ENCODE data around the gene BNC2.

The BNC2 gene

DNA sequence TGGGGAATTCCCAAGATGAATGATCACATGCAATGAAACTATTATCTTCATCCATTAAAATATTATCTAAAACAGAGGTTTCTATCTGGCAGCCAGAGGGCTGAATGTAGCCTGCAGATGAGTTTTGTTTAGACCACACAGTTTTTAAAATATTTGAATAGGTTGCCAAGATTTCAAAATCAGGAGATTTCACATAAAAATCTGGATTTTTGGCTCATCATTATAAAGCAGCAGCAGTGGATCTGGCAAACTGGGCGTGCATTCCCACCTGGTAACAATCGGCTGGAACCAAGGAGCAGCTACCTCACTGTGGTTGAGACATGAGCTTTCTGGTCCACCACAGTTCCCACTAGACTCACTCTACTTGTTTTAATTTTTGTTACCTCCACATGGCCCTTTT lies 155.1 kb downstream of the BNC2 start:
- Mint-ChIP-seq H3K4me1 (ENCODE audit: low read depth) (no peaks in the 10 kb centered on the region), H3K36me3 (ENCODE audit: low read depth) (no peaks in the 10 kb centered on the region), H3K9me3 (no peaks in the 10 kb centered on the region), H3K27me3 (ENCODE audit: low read depth) (no peaks in the 10 kb centered on the region), H3K4me3 (no peak overlapping the region), H3K27ac (no peak overlapping the region)

DNA sequence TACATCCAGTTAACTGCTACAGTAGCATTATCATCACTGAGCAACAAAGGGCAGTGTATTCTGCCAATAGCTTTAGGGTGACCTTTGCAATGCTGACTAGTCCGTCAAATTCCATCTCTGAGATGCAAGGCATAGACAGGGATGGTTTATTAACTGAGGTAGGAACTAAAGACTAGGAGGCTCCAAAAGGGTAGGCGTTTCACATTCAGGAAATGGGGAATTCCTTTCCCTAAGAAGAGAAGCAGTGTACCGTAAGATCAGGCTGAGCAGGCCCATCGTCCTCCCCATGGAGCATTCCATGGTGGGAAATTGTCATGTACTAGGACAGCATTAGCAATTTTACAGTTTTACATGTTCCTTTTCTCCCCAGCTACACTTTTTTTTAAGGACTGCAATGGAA lies 157.7 kb downstream of the BNC2 start:
- no peaks in the 10 kb centered on the region for H3K27me3 Mint-ChIP-seq (ENCODE audit: low read depth)
- H3K9me3 Mint-ChIP-seq, result peaks cover 3% of the 10 kb centered on the region
- H3K27ac Mint-ChIP-seq, result no peak overlapping the region

DNA sequence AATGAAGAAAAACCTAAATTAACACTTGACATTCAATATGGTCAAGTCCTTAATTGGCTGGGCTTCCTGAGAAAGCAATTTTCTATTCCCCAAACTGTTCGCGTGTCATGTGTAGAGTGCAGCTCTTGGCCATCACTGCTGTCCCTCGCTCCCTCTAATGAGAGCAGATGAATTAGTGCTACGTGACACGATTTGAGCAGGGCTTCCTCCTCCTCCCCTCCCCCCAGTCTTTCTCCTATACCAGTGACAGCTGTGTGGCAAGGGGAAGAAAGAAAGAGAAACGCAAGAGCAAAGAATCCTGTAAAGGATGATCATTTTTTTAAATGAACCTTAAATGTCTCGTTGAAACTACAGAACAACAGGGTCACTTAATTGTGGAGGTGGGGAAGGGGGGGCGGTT lies 159.6 kb downstream of the BNC2 start:
- Mint-ChIP-seq H3K36me3 (ENCODE audit: low read depth) (no peaks in the 10 kb centered on the region), H3K4me1 (ENCODE audit: low read depth) (peaks cover 3% of the 10 kb centered on the region), H3K4me3 (no peak overlapping the region), H3K27me3 (ENCODE audit: low read depth) (no peaks in the 10 kb centered on the region), H3K9me3 (peaks cover 3% of the 10 kb centered on the region), H3K27ac (no peak overlapping the region)

More for the DNA sequence above, 157.7 kb downstream of the BNC2 start:
- H3K4me3 Mint-ChIP-seq, result no peak overlapping the region
- H3K36me3 Mint-ChIP-seq (ENCODE audit: low read depth), result no peaks in the 10 kb centered on the region
- peaks cover 3% of the 10 kb centered on the region for H3K4me1 Mint-ChIP-seq (ENCODE audit: low read depth)

DNA sequence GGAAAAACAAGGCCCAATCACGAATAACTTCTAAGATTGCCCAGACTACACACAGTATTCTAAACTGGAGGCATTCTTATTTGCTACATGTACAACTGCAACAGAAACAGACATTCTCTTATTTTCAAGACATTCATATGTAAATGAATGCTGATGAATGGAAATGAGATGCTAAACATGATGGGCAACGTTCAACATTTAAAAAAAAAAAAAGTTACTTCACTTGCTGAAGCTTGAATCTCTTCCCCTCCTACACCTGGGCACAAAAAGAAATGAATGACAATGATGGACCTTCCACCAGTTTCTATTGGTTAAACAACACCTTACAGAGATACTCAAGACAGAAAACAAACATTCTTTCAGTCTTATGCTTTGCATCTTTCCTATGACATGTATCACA lies 160.5 kb downstream of the BNC2 start:
- H3K9me3 Mint-ChIP-seq, result peaks cover 3% of the 10 kb centered on the region
- no peak overlapping the region for H3K27ac Mint-ChIP-seq
- no peaks in the 10 kb centered on the region for H3K36me3 Mint-ChIP-seq (ENCODE audit: low read depth)
- H3K4me3 Mint-ChIP-seq, result no peak overlapping the region
- H3K4me1 Mint-ChIP-seq (ENCODE audit: low read depth), result peaks cover 3% of the 10 kb centered on the region
- H3K27me3 Mint-ChIP-seq (ENCODE audit: low read depth), result no peaks in the 10 kb centered on the region

DNA sequence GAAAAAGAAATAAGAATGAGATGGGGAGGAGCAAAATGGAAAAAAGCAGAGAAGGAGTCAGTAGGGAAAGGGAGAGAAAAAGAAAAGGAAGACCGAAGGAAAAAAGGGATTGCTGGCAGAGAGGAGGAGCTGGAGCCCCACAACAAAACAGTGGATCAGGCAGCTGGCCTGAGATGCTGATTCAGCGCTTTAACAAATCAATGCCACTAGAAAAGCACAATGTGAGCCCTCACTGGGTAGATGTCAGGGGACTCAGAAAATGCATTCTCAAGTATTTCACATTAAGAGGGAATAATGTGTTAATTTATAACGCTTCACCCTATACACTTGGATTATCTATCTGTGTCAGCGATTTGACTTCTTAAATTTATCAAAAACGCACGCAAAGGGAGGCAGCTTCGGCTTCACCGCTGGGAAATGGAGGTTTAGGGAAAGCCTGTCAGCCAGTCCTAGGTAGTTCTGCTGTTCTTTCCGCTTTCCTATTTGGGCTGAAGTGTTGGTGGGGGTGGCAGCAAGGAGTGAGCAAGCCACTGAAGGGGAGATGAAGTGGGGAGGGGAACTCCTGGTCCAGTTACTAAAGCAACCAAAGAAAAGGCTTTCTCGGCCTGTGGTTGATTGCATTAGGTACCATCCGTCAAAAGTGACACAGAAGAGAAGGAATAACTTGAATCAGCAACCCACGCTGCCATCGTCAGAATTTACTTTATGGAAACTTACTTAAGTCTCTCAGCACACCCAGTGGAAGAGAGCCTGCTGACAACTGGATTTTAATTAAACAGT lies 161.6 kb downstream of the BNC2 start:
- Mint-ChIP-seq H3K4me1 (ENCODE audit: low read depth) (peaks cover 3% of the 10 kb centered on the region), H3K27ac (no peak overlapping the region)

DNA sequence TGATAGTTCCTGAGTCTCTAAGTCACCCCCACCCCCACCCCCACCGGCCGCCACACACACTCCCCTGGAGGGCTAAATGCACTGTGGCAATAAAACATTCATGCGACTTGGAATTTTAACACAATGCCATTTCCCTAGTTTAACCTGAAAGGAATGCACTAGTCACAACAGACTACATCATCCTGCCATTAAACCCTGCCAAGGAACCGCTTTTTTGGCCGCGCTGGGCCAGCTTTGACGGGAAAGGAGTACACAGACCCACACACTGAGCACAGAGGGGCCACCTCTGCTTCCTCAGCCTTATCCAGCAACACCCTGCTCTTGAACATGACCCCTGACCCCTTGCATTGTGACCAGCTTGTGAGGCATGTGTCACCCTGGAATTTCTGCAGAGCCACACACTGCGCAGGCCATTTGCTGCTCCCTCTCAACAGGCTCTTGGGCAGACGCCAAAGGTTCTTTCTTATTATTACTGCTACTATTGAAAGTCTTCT lies 165.3 kb downstream of the BNC2 start:
- peaks cover 3% of the 10 kb centered on the region for H3K4me1 Mint-ChIP-seq (ENCODE audit: low read depth)
- peaks cover 3% of the 10 kb centered on the region for H3K9me3 Mint-ChIP-seq
- H3K27ac Mint-ChIP-seq, result no peak overlapping the region
- no peaks in the 10 kb centered on the region for H3K36me3 Mint-ChIP-seq (ENCODE audit: low read depth)
- no peaks in the 10 kb centered on the region for H3K27me3 Mint-ChIP-seq (ENCODE audit: low read depth)
- no peak overlapping the region for H3K4me3 Mint-ChIP-seq

More for the DNA sequence above, 161.6 kb downstream of the BNC2 start:
- no peaks in the 10 kb centered on the region for H3K27me3 Mint-ChIP-seq (ENCODE audit: low read depth)
- H3K36me3 Mint-ChIP-seq (ENCODE audit: low read depth), result no peaks in the 10 kb centered on the region
- H3K4me3 Mint-ChIP-seq, result no peak overlapping the region
- peaks cover 3% of the 10 kb centered on the region for H3K9me3 Mint-ChIP-seq

DNA sequence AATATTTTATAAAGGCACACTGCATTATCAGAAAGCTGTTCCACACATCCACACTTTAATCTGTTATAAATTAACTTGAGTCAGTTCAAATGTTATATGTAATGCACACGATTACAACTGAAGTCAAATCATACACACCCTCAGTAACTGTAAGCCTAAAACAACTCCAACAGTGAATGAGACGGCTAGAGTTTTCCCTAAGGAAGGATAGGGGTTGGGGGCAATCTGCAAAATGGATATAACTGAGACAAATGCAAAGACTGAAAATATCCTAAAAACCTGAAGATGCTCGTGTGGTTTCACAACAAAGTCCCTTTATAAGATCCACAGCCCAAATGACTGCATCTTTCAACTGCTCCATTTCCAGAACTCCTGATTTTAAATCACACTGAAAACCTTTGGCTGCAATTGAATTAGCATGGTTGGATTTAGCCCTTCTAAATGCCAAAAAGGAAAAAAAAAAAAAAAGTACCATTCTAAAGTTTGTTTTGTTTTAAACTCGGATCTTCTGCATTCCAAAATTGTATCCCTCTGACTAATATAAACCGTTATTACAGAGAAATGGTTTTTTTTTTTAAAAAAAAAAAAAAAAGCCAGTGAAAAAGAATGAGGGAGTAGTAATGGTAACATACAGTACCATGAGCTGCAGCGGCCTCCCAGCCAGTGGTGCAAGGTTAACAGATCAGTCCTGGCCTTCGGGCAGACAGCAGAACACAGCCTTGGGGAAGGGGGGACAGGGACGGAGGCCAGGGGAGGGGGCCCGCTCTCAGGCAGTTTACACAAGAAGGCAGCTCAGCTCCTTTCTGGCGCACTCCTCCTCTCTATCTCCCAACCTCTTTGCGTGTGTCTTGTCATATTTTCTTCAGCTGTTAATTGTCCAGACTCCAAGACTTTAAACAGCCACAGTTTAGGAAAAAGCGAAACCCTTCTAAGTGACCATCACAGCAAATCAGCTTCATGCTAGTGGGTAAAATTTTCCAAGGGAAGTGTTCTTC lies 166.1 kb downstream of the BNC2 start:
- Mint-ChIP-seq H3K9me3 (peaks cover 3% of the 10 kb centered on the region), H3K4me1 (ENCODE audit: low read depth) (peaks cover 3% of the 10 kb centered on the region), H3K27me3 (ENCODE audit: low read depth) (no peaks in the 10 kb centered on the region), H3K4me3 (no peak overlapping the region), H3K36me3 (ENCODE audit: low read depth) (no peaks in the 10 kb centered on the region), H3K27ac (no peak overlapping the region)

DNA sequence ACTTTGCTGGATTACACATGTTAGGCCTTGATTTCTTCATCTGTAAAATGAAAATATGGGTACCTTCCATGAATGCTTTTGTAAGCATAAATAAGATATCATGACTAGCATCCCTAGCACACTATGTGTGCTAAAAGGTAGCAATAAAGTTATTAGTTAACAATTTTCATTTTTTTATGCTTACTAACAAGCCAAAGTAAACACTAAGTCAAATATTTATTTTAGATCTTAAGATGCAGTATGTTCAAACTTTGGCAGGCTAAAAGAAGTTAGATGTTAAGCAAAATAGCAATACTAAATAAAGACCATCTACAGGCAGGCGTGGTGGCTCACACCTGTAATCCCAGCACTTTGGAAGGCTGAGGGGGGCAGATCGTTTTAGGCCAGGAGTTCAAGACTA lies 169.1 kb downstream of the BNC2 start:
- H3K36me3 Mint-ChIP-seq (ENCODE audit: low read depth), result no peaks in the 10 kb centered on the region
- H3K9me3 Mint-ChIP-seq, result no peaks in the 10 kb centered on the region
- no peak overlapping the region for H3K27ac Mint-ChIP-seq
- no peaks in the 10 kb centered on the region for H3K4me1 Mint-ChIP-seq (ENCODE audit: low read depth)
- H3K4me3 Mint-ChIP-seq, result no peak overlapping the region
- no peaks in the 10 kb centered on the region for H3K27me3 Mint-ChIP-seq (ENCODE audit: low read depth)

DNA sequence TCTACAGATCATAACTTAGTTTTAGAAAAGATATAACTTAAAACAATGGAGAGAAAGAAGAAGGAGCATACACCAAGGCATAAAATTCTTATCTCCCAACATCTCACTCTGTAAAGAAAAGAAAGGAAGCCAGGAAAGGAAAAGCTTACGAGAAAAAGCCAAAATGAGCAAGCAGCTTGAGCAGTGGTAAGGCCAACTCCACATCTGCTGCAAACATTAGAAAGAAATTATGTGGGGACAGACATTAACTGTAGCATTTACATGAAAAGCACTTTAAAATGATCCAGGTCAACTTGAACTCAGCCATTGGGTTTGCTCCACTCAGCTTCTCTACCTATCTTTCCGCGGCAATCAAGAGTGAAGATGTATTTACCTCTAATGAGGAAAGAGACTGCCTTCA lies 176.9 kb downstream of the BNC2 start:
- Mint-ChIP-seq H3K36me3 (ENCODE audit: low read depth) (no peaks in the 10 kb centered on the region), H3K9me3 (no peaks in the 10 kb centered on the region), H3K4me1 (ENCODE audit: low read depth) (no peaks in the 10 kb centered on the region), H3K27ac (no peak overlapping the region), H3K27me3 (ENCODE audit: low read depth) (no peaks in the 10 kb centered on the region), H3K4me3 (no peak overlapping the region)

DNA sequence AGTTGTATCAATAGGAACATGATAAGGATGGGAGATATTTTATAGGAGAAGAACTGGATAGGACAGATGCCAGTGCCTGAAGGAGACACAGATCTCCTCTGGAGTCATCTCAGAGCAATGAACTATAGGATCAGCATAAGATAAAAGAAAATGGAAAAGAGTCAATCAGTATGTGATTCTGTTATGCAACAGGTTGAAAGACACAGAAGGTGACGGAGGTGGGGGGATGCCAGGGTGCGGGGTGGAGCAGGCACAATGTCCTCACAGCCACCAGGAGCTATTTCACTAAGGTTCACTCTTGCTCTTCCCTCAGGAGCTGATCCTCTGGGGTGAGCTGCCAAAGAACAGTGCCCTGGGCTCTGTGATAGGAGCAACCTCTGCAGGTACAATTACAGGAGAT lies 179.8 kb downstream of the BNC2 start:
- Mint-ChIP-seq H3K9me3 (no peaks in the 10 kb centered on the region), H3K27ac (no peak overlapping the region), H3K36me3 (ENCODE audit: low read depth) (no peaks in the 10 kb centered on the region), H3K4me3 (no peak overlapping the region), H3K4me1 (ENCODE audit: low read depth) (no peaks in the 10 kb centered on the region), H3K27me3 (ENCODE audit: low read depth) (no peaks in the 10 kb centered on the region)

DNA sequence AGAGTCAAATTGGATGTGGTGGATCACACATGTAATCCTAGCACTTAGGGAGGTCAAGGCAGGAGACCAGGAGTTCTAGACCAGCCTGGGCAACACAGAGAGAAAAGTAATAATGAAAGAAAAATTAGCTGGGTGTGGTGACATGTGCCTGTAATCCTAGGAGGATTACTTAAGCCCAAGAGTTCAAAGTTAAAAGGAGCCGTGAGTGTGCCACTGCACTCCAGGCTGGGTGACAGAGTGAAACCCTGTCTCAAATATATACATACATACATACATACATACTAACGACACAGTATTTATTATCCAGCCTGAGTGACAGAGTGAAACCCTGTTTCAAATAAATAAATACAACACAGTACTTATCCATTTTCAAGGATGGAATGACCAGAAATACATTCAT lies 180.3 kb downstream of the BNC2 start:
- Mint-ChIP-seq H3K9me3 (no peaks in the 10 kb centered on the region), H3K27ac (no peak overlapping the region), H3K4me1 (ENCODE audit: low read depth) (no peaks in the 10 kb centered on the region), H3K27me3 (ENCODE audit: low read depth) (no peaks in the 10 kb centered on the region), H3K36me3 (ENCODE audit: low read depth) (no peaks in the 10 kb centered on the region), H3K4me3 (no peak overlapping the region)

DNA sequence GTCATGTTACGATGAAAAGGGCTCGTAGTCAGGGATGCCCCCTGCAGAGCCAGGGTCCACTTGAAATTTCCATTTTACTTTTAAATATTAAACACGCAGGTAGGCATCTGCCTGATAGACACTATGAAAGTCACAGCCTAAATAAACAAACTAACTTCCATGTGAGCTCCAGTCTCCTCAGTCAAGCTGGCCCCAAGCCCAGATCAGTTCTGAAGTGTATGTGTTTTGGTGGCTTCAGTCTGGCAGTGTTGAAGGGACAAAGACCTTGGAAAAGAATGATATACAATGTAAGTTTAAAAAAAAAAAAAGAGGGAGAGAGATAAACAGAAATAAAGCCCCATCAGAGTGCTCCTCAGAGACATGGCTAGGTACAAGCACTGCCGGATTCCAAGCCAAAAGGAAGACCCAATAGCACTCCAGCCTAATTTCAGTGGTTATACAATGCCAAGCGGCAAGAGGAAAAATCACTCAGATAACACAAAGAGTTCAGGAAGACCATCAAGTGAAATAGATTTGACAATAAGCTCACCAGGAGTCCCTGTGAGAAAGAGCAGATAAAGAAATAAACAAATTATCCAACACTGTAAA lies 181.0 kb downstream of the BNC2 start:
- no peaks in the 10 kb centered on the region for H3K4me1 Mint-ChIP-seq (ENCODE audit: low read depth)
- H3K27ac Mint-ChIP-seq, result no peak overlapping the region
- no peaks in the 10 kb centered on the region for H3K27me3 Mint-ChIP-seq (ENCODE audit: low read depth)

DNA sequence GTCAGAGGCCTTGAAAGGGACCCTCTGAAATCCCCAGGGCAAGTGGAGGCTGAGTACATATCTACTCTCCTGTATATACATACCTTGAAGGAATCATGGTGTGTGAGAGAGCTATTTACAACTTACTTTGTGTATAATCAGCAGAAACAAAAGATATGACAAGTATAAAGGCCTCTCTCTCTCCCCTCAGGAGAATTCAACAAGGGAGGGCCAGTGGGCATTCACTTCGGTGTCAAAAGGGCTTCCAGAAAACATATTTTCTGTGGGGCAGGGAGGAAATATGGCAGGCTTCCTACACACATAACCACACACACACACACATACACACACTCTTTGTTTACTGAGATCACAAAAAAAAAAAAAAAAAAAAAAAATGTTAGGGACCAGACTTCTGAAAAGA lies 181.7 kb downstream of the BNC2 start:
- no peaks in the 10 kb centered on the region for H3K36me3 Mint-ChIP-seq (ENCODE audit: low read depth)
- H3K27ac Mint-ChIP-seq, result no peak overlapping the region
- H3K4me3 Mint-ChIP-seq, result no peak overlapping the region
- no peaks in the 10 kb centered on the region for H3K4me1 Mint-ChIP-seq (ENCODE audit: low read depth)
- H3K27me3 Mint-ChIP-seq (ENCODE audit: low read depth), result no peaks in the 10 kb centered on the region
- no peaks in the 10 kb centered on the region for H3K9me3 Mint-ChIP-seq

More for the DNA sequence above, 181.0 kb downstream of the BNC2 start:
- Mint-ChIP-seq H3K36me3 (ENCODE audit: low read depth) (no peaks in the 10 kb centered on the region), H3K9me3 (no peaks in the 10 kb centered on the region), H3K4me3 (no peak overlapping the region)

DNA sequence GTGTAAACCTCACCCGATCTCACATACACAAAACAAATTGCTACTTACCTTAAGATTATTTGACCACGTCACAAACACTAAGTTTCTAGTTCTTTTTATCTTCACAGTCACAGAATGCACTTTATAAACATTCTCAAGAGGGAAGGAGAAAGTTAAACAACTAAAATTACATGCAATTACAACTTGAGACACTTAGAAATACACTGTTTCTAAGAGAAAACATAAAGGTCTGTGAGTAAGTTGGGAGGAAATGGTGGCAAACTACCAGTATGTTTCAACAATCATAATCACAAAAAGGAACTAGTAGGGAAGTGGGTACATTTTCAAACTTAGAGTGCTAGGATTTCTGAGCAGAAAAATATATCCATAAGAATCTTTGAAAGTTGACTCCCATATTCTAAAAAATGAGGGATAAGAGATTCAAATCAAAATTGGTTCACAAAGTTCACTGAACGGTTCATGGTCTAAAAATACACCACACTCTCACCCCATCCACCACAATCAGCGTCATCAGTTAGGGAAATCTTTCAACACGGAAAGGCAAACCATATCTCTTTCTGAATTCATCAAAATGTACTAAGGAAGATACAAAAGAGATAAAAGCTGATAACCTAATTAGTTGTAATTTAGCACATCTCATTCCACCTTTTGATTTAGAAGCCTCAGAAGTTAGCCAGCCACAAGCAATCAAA lies 182.6 kb downstream of the BNC2 start:
- Mint-ChIP-seq H3K4me1 (ENCODE audit: low read depth) (no peaks in the 10 kb centered on the region), H3K4me3 (no peak overlapping the region), H3K9me3 (no peaks in the 10 kb centered on the region), H3K27ac (no peak overlapping the region), H3K27me3 (ENCODE audit: low read depth) (no peaks in the 10 kb centered on the region), H3K36me3 (ENCODE audit: low read depth) (no peaks in the 10 kb centered on the region)
